K562 (cell line): ENCODE data around the gene RAB1B. TPM values are rescaled to one million over a fixed set of nuclear protein-coding genes. Genes with fewer than 3 reads are reported as not detected.
A peak's percentile ranks its signal among the peaks of the same experiment; 100 is the strongest.

Source experiments
- ATAC-seq: fragments of 200-7000 bp; cut with Tn5 transposase; 3 replicates; pipeline ENCODE4 v1.9.1; 2020; ENCODE audit warnings: moderate library complexity
- Bru-seq: library from RNA; stranded (reverse); fragments of 400-500 nt; gene quantifications from one replicate; lab custom pipeline; 2021; lab: Mats Ljungman, UMichigan
- BruChase-seq, 2 experiments: library from RNA; stranded (reverse); fragments of 400-500 nt; gene quantifications; one replicate each; lab custom pipeline; 2021; lab: Mats Ljungman, UMichigan
- BruUV-seq: library from RNA; stranded (reverse); fragments of 400-500 nt; replicated peaks from 2 replicates; lab custom pipeline; 2021; lab: Mats Ljungman, UMichigan
- CTCF ChIA-PET: fragments of 300-600 bp; formaldehyde crosslinking; extraction: SDS; loops from one replicate; lab custom pipeline; 2021; ENCODE audit warnings: low intra/inter-chr PET ratio; lab: Yijun Ruan, JAX
- POLR2A ChIA-PET: fragments of 300-600, 350-650 bp; sonication (Branson Sonifier 250); formaldehyde crosslinking; extraction: SDS; loops from one replicate; lab custom pipeline; 2021; ENCODE audit warnings: antibody characterized with exemption, inconsistent platforms; lab: Yijun Ruan, JAX
- DNase-seq, 4 experiments: peaks; one replicate each; pipeline versions ENCODE4 v3.0.0 to v3.0.0-alpha.2; 2011 to 2018; ENCODE audit warnings: low spot score in 3 of 4, mixed read lengths in 3 of 4; ENCODE audit errors: extremely low read depth in 1 of 4
- FAIRE-seq: peaks from 2 replicates; lab custom pipeline; 2011; peaks lifted over from hg19 to GRCh38; lab: Jason Lieb, UNC
- H2AFZ ChIP-seq: 2 replicates; pipeline ENCODE4 v1.6.0; 2011; ENCODE audit warnings: low read depth, low read length, control low read depth, inconsistent platforms
- H3K27ac ChIP-seq: fragments of 200-600 bp; 3 replicates; pipeline ENCODE4 v1.8.0; 2011; ENCODE audit warnings: low read depth, mild to moderate bottlenecking, control low read depth, inconsistent platforms, low read length, moderate library complexity, mixed read lengths; ENCODE audit errors: extremely low read depth
- H3K27me3 ChIP-seq, 2 experiments: fragments of 300-600 bp in 1 of 2; 2 replicates in 1 of 2; 3 replicates in 1 of 2; pipeline versions ENCODE4 v1.6.0 to v1.8.0; 2011; ENCODE audit warnings: inconsistent platforms in 2 of 2, low read length in 2 of 2, mild to moderate bottlenecking in 1 of 2, mixed read lengths in 1 of 2, moderate library complexity in 1 of 2; ENCODE audit not compliant: control insufficient read depth in 2 of 2, insufficient read depth in 2 of 2
- H3K36me3 ChIP-seq: fragments of 300-600 bp; 3 replicates; pipeline ENCODE4 v1.8.0; 2011; ENCODE audit warnings: mild to moderate bottlenecking, low read length, inconsistent platforms; ENCODE audit not compliant: control insufficient read depth, insufficient read depth
- H3K4me1 ChIP-seq, 2 experiments: fragments of 200-600 bp in 1 of 2; replicated peaks in 1 of 2; 2 replicates in 1 of 2; 3 replicates in 1 of 2; pipeline versions ENCODE4 v1.5.1 to v1.8.0; 2011; ENCODE audit warnings: inconsistent platforms in 2 of 2, low read length in 2 of 2, mild to moderate bottlenecking in 1 of 2, mixed read lengths in 1 of 2, moderate library complexity in 1 of 2; ENCODE audit not compliant: control insufficient read depth in 2 of 2, insufficient read depth in 2 of 2
- H3K4me2 ChIP-seq: 2 replicates; pipeline ENCODE4 v1.6.1; 2011; ENCODE audit warnings: low read length, control low read depth, inconsistent platforms, mixed read lengths; ENCODE audit not compliant: insufficient read depth
- H3K4me3 ChIP-seq: fragments of 200-600 bp; sonication (generic), shearing (Covaris generic); 2 replicates; pipeline ENCODE4 v1.5.1; 2016; ENCODE audit warnings: control low read depth, inconsistent platforms
- H3K79me2 ChIP-seq: fragments of 200-600 bp; 3 replicates; pipeline ENCODE4 v1.8.0; 2011; ENCODE audit warnings: low read length, inconsistent platforms; ENCODE audit not compliant: control insufficient read depth, insufficient read depth
- H3K9ac ChIP-seq, 2 experiments: 2 replicates each; pipeline versions ENCODE4 v1.6.0 to v1.6.1; 2011; ENCODE audit warnings: low read depth in 2 of 2, low read length in 2 of 2, control low read depth in 1 of 2, inconsistent platforms in 1 of 2, mild to moderate bottlenecking in 1 of 2, mixed read lengths in 1 of 2; ENCODE audit not compliant: insufficient read depth in 1 of 2
- H3K9me1 ChIP-seq: one replicate; pipeline ENCODE4 v1.6.0; 2011; ENCODE audit warnings: inconsistent platforms, mild to moderate bottlenecking, low read length, moderate library complexity; ENCODE audit not compliant: control insufficient read depth, insufficient read depth
- H3K9me3 ChIP-seq: replicated peaks from 2 replicates; pipeline ENCODE4 v1.5.1; 2011; ENCODE audit warnings: low read depth, low read length, inconsistent platforms; ENCODE audit not compliant: control insufficient read depth, insufficient read depth
- H4K20me1 ChIP-seq: replicated peaks from 2 replicates; pipeline ENCODE4 v1.6.1; 2011; ENCODE audit warnings: low read length, inconsistent platforms, mixed read lengths; ENCODE audit not compliant: control insufficient read depth, insufficient read depth
- DEAF1 ChIP-seq: fragments of 450-650 bp; formaldehyde crosslinking; IDR thresholded peaks from 2 replicates; pipeline ENCODE4 v1.4.0; 2020; ENCODE audit warnings: mild to moderate bottlenecking, moderate library complexity
- ERF ChIP-seq: fragments of 450-650 bp; formaldehyde crosslinking; IDR thresholded peaks from 2 replicates; pipeline ENCODE4 v1.4.0; 2020; ENCODE audit warnings: mild to moderate bottlenecking, mixed read lengths
- FUS ChIP-seq: fragments of 200-400 bp; formaldehyde crosslinking; optimal IDR thresholded peaks from 2 replicates; pipeline ENCODE3; 2017; ENCODE audit warnings: low read depth, low read length
- HMG20B ChIP-seq: fragments of 250-450 bp; sonication (Bioruptor Pico); IDR thresholded peaks from 2 replicates; pipeline ENCODE4 v1.5.0; 2021; ENCODE audit warnings: mild to moderate bottlenecking
- KDM2B ChIP-seq: fragments of 250-450 bp; sonication (Bioruptor Pico); IDR thresholded peaks from 2 replicates; pipeline ENCODE4 v1.8.0; 2021; ENCODE audit warnings: mild to moderate bottlenecking, moderate library complexity
- MEF2D ChIP-seq: conservative IDR thresholded peaks from 2 replicates; pipeline ENCODE4 v1.6.1; 2016; ENCODE audit warnings: low read depth, missing genetic modification characterization, missing compliant biosample characterization
- PHF8 ChIP-seq: fragments of 200-600 bp; sonication (generic); IDR thresholded peaks from 2 replicates; pipeline ENCODE4 v1.6.1; 2012; ENCODE audit warnings: mixed run types, mild to moderate bottlenecking, inconsistent platforms, low read length, moderate library complexity, borderline replicate concordance
- RBM15 ChIP-seq: fragments of 200-400 bp; formaldehyde crosslinking; IDR thresholded peaks from 2 replicates; pipeline ENCODE4 v1.6.1; 2018; ENCODE audit warnings: mild to moderate bottlenecking, low read length, moderate library complexity; ENCODE audit not compliant: insufficient read depth
- SLC30A9 ChIP-seq: fragments of 250-450 bp; sonication (Bioruptor Pico); IDR thresholded peaks from 2 replicates; pipeline ENCODE4 v1.8.0; 2022; ENCODE audit warnings: mild to moderate bottlenecking, moderate library complexity
- SUPT5H ChIP-seq: fragments of 450-650 bp; IDR thresholded peaks from 2 replicates; pipeline ENCODE4 v1.6.1; 2016
- TRIM25 ChIP-seq: fragments of 450-650 bp; IDR thresholded peaks from 2 replicates; pipeline ENCODE4 v1.7.0; 2016; ENCODE audit warnings: borderline replicate concordance
- ZNF224 ChIP-seq: sonication (generic); formaldehyde crosslinking; IDR thresholded peaks from 2 replicates; pipeline ENCODE4 v1.8.0; 2022; ENCODE audit warnings: mild to moderate bottlenecking, missing genetic modification reagents
- WGBS: fragments of 100-300 bp; shearing (Covaris generic); methylation state at CpG from one replicate; pipeline ENCODE4 v1.1.6; 2016; ENCODE audit warnings: low coverage, mixed read lengths; ENCODE audit not compliant: insufficient coverage; ENCODE audit errors: missing lambda C conversion rate; 5-methylcytosine and 5-hydroxymethylcytosine counted together
- in situ Hi-C: fragments of 300-500 bp; cut with MboI; formaldehyde crosslinking; loops from 4 replicates; pipeline ENCODE4 v1.15.0; 2018; ENCODE audit warnings: inconsistent platforms, mixed read lengths
- intact Hi-C: fragments of 100-400 bp; cut with micrococcal nuclease; formaldehyde crosslinking; loops from 2 replicates; pipeline ENCODE4 v1.14.2; 2022
- long read RNA-seq, 3 experiments: library from polyadenylated mRNA in 2 of 3; library from RNA in 1 of 3; unstranded in 2 of 3; stranded (forward) in 1 of 3; transcript quantifications; one replicate each; pipeline ENCODE4 v2.0.0, GENCODE V29; 2019 to 2022
- polyA minus RNA-seq, 3 experiments: library from RNA; depleted of rRNA, polyadenylated mRNA; stranded (reverse); fragments of >200 nt; gene quantifications; 2 replicates each; pipeline ENCODE4 v1.2.3, GENCODE V29; 2011
- polyA plus RNA-seq, 8 experiments: library from polyadenylated mRNA; depleted of rRNA in 4 of 8; stranded (reverse) in 5 of 8; unstranded in 3 of 8; fragments of >200 nt; fragmentation: Nextera tagmentation in 2 of 8; fragmentation: Illumina TruSeq in 1 of 8; extraction: Ambion mirVana in 2 of 8; extraction: Trizol in 1 of 8; gene quantifications; 2 replicates each; pipeline versions ENCODE4 v1.2.1 to v1.2.3, GENCODE V29; 2011 to 2014; ENCODE audit warnings: inconsistent platforms in 1 of 8, missing spikeins in 1 of 8
- total RNA-seq, 7 experiments: library from RNA; depleted of rRNA in 6 of 7; stranded (reverse); fragments of >200 nt in 6 of 7; fragmentation: Illumina TruSeq in 2 of 7; extraction: Trizol in 2 of 7; gene quantifications; 2 replicates each; pipeline versions ENCODE4 v1.2.1 to v1.2.3, GENCODE V29; 2011 to 2021; ENCODE audit warnings: low replicate concordance in 1 of 7

The RAB1B gene
- 13.9 and 38.2 TPM in 2 replicates for total RNA-seq (2011; cell fraction: chromatin; rRNA removed; ENCODE audit: low replicate concordance)
- total RNA-seq (2011; cell fraction: nucleolus; rRNA removed): 41.5 and 42.0 TPM in 2 replicates
- 31.3 and 34.9 TPM in 2 replicates for total RNA-seq (2011; cell fraction: nucleoplasm; rRNA removed)
- total RNA-seq (2014; rRNA removed) (102 and 135 TPM in 2 replicates), total RNA-seq (2014; rRNA removed; fragmentation: Illumina TruSeq; extraction: Trizol) (29.3 and 43.7 TPM in 2 replicates), total RNA-seq (2015; rRNA removed; fragmentation: Illumina TruSeq; extraction: Trizol) (83.8 and 85.1 TPM in 2 replicates), total RNA-seq (2021) (135 and 139 TPM in 2 replicates), polyA plus RNA-seq (2011; rRNA removed) (98.6 and 129 TPM in 2 replicates), polyA plus RNA-seq (2014; fragmentation: Illumina TruSeq; extraction: Trizol) (140 and 182 TPM in 2 replicates), polyA plus RNA-seq (2014; fragmentation: Nextera tagmentation; extraction: Ambion mirVana) (10 to 100 TPM in 1 of 2 experiments, 1 to 10 TPM in 1; 5.6 to 16.0 TPM), polyA plus RNA-seq (2014; rRNA removed) (135 and 146 TPM in 2 replicates), polyA minus RNA-seq (2011; rRNA and poly(A)+ RNA removed) (57.1 and 92.7 TPM in 2 replicates), Bru-seq, nascent RNA (percentile 78 among the genes with signal in this experiment), BruChase-seq, experiment 1, labeled RNA remaining after a 2-hour chase (percentile 80 among the genes with signal in this experiment), BruChase-seq, experiment 2, labeled RNA remaining after a 6-hour chase (percentile 86 among the genes with signal in this experiment)
- 213 and 403 TPM in 2 replicates for polyA plus RNA-seq (2011; cell fraction: cytosol; rRNA removed)
- 62.4 and 74.2 TPM in 2 replicates for polyA plus RNA-seq (2011; cell fraction: nucleus; rRNA removed)
- 127 and 138 TPM in 2 replicates for polyA plus RNA-seq (2012)
- 94.6 and 97.2 TPM in 2 replicates for polyA minus RNA-seq (2011; cell fraction: cytosol; rRNA and poly(A)+ RNA removed)
- 10.4 and 16.3 TPM in 2 replicates for polyA minus RNA-seq (2011; cell fraction: nucleus; rRNA and poly(A)+ RNA removed)
- long read RNA-seq, experiment 1, transcript RAB1B-201 (6 exons, 2,007 nt): major isoform, 34 of 202 reads
- long read RNA-seq, experiment 1, partial matches to known transcripts: 3 of 202 reads
- long read RNA-seq, experiment 1, other reads (novel, unspliced or antisense): 165 of 202 reads
- long read RNA-seq, experiment 2, transcript RAB1B-201 (6 exons, 2,007 nt): major isoform, 158 of 234 reads
- long read RNA-seq, experiment 2, partial matches to known transcripts: 56 of 234 reads
- long read RNA-seq, experiment 2, other reads (novel, unspliced or antisense): 19 of 234 reads
- long read RNA-seq, experiment 3, transcript RAB1B-201 (6 exons, 2,007 nt): major isoform, 110 of 152 reads
- long read RNA-seq, experiment 3, partial matches to known transcripts: 8 of 152 reads
- long read RNA-seq, experiment 3, other reads (novel, unspliced or antisense): 34 of 152 reads

GRCh38 chr11:66268244-66268951 is at the start of gene RAB1B:
Gene RAB1B, plus strand, starts transcription at chr11:66268639. Its CDS starts 41 bp downstream, at chr11:66268680.
- intact Hi-C loops (no loop called here), in situ Hi-C loops (no loop called here)
- Histone ChIP-seq H3K27ac (peak within 1 kb of the TSS; percentile 95), H3K36me3 (peaks cover 65% of the 10 kb centered on the region), H3K27me3 (no peaks in the 10 kb centered on the region), H3K79me2 (peaks cover 29% of the 10 kb centered on the region), H3K9me1 (no peaks in the 10 kb centered on the region), H3K4me3 (peak within 1 kb of the TSS; percentile 100), H3K4me2 (peak within 1 kb of the TSS; percentile 98), H4K20me1 (peaks cover 10% of the 10 kb centered on the region; the same call in 1 of the 2 replicates), H3K9ac (peak within 1 kb of the TSS; percentile 98 to 99), H3K9me3 (no peaks in the 10 kb centered on the region), H2AFZ (peak within 1 kb of the TSS; percentile 96), H3K4me1 (peaks cover 5 to 47% of the 10 kb centered on the region in 2 experiments; a peak in 4 of 5 replicates)
- no TSS peak for BruUV-seq
- peak; percentile 92 for ATAC-seq
- POLR2A ChIA-PET: interaction anchor here (1.0 to 2.8 kb wide), 4 partner anchors 9 to 21 kb away, joined by 3 to 17 read pairs (median 7); partner anchors contain the start of gene YIF1A
- FAIRE-seq: peak; percentile 97
- CTCF ChIA-PET: interaction anchor here (1.1 kb wide), 1 partner anchor 45 kb away, joined by 4 read pairs; no protein-coding TSS in a partner anchor
- WGBS: under 1% methylated on average over 29 of the region's 64 CpGs
- DNase-seq: peak; percentile 91 to 100 (median 96)
- TF ChIP-seq FUS: no peak
- no peak for TF ChIP-seq SLC30A9 (CRISPR knock-in tag)
- peak; percentile 54; the same call in 1 of the 2 replicates for TF ChIP-seq SUPT5H
- no peak for TF ChIP-seq TRIM25
- TF ChIP-seq RBM15: no peak
- TF ChIP-seq PHF8: peak; percentile 49; the same call in 1 of the 2 replicates
- no peak for TF ChIP-seq MEF2D (tag)
- no peak for TF ChIP-seq KDM2B (CRISPR knock-in tag)
- no peak for TF ChIP-seq DEAF1
- TF ChIP-seq ZNF224 (CRISPR knock-in tag): no peak
- no peak for TF ChIP-seq HMG20B (CRISPR knock-in tag)
- 0 out of 2 replicates have a peak, but pooled peaks have one; percentile 42 for TF ChIP-seq ERF (CRISPR knock-in tag)
